HepG2 (cell line): ENCODE results near the gene PRR5L. TPM values are rescaled to one million over a fixed set of nuclear protein-coding genes. Genes with fewer than 3 reads are reported as not detected.

Source experiments
- ATAC-seq: fragments of 200-7000 bp; cut with Tn5 transposase; 3 replicates; pipeline ENCODE4 v1.9.1; 2020; ENCODE audit warnings: mild to moderate bottlenecking, moderate library complexity
- BruUV-seq: library from RNA; stranded (reverse); fragments of 400-500 nt; replicated peaks from 2 replicates; lab custom pipeline; 2021; lab: Mats Ljungman, UMichigan
- CTCF ChIA-PET: fragments of 300-600 bp; formaldehyde crosslinking; extraction: SDS; loops from one replicate; lab custom pipeline; 2021; ENCODE audit warnings: low total read pairs, inconsistent platforms, low intra/inter-chr PET ratio; lab: Yijun Ruan, JAX
- POLR2A ChIA-PET: fragments of 350-600 bp; sonication (Branson Sonifier 250); formaldehyde crosslinking; loops from one replicate; lab custom pipeline; 2020; ENCODE audit warnings: antibody characterized with exemption, inconsistent platforms; lab: Yijun Ruan, JAX
- DNase-seq: peaks from one replicate; pipeline ENCODE4 v3.0.0-alpha.2; 2015; ENCODE audit warnings: low spot score
- FAIRE-seq: peaks from 3 replicates; lab custom pipeline; 2011; peaks lifted over from hg19 to GRCh38; lab: Jason Lieb, UNC
- H2AFZ ChIP-seq: one replicate; pipeline ENCODE4 v1.6.1; 2011; ENCODE audit warnings: low read length, inconsistent platforms
- H3K27ac ChIP-seq: fragments of 300-600 bp; 3 replicates; pipeline ENCODE4 v1.8.0; 2011; ENCODE audit warnings: mixed run types, mild to moderate bottlenecking, mixed read lengths, low read length, inconsistent platforms; ENCODE audit not compliant: insufficient read depth; ENCODE audit errors: extremely low read length
- H3K27me3 ChIP-seq, 2 experiments: fragments of 200-600 bp in 1 of 2; 2 replicates in 1 of 2; 3 replicates in 1 of 2; pipeline versions ENCODE4 v1.6.0 to v1.8.0; 2011; ENCODE audit warnings: low read length in 2 of 2, mild to moderate bottlenecking in 2 of 2, moderate library complexity in 2 of 2, inconsistent platforms in 1 of 2; ENCODE audit not compliant: insufficient read depth in 2 of 2, control insufficient read depth in 1 of 2
- H3K36me3 ChIP-seq, 2 experiments: fragments of 200-600 bp in 1 of 2; replicated peaks in 1 of 2; 2 replicates in 1 of 2; 3 replicates in 1 of 2; pipeline versions ENCODE4 v1.5.1 to v1.8.0; 2011; ENCODE audit warnings: low read length in 2 of 2, inconsistent platforms in 1 of 2; ENCODE audit not compliant: insufficient read depth in 2 of 2, control insufficient read depth in 1 of 2
- H3K4me1 ChIP-seq: 2 replicates; pipeline ENCODE4 v1.5.1; 2012; ENCODE audit warnings: low read length, inconsistent platforms; ENCODE audit not compliant: insufficient read depth
- H3K4me2 ChIP-seq: 2 replicates; pipeline ENCODE4 v1.6.0; 2011; ENCODE audit warnings: low read depth, low read length, inconsistent platforms
- H3K4me3 ChIP-seq, 3 experiments: fragments of 200-600 bp in 1 of 3; sonication (generic), shearing (Covaris generic) in 1 of 3; replicated peaks in 1 of 3; 2 replicates each; pipeline ENCODE4 v1.5.1; 2011 to 2016; ENCODE audit warnings: low read length in 3 of 3, inconsistent platforms in 2 of 3, low read depth in 2 of 3, mild to moderate bottlenecking in 2 of 3, control low read depth in 1 of 3, mixed read lengths in 1 of 3; ENCODE audit not compliant: insufficient read depth in 1 of 3
- H3K79me2 ChIP-seq: one replicate; pipeline ENCODE4 v1.6.1; 2011; ENCODE audit warnings: low read length, inconsistent platforms; ENCODE audit not compliant: insufficient read depth
- H3K9ac ChIP-seq: 2 replicates; pipeline ENCODE4 v1.6.0; 2011; ENCODE audit warnings: mild to moderate bottlenecking, low read depth, low read length, inconsistent platforms; ENCODE audit not compliant: insufficient read depth
- H3K9me3 ChIP-seq: 2 replicates; pipeline ENCODE4 v1.5.1; 2012; ENCODE audit warnings: mild to moderate bottlenecking, low read length
- H4K20me1 ChIP-seq: 2 replicates; pipeline ENCODE4 v1.6.0; 2011; ENCODE audit warnings: inconsistent platforms, mild to moderate bottlenecking, low read length, moderate library complexity; ENCODE audit not compliant: insufficient read depth
- DZIP1 ChIP-seq: sonication (generic); formaldehyde crosslinking; IDR thresholded peaks from 2 replicates; pipeline ENCODE4 v1.5.0; 2020; ENCODE audit warnings: mild to moderate bottlenecking, missing genetic modification reagents
- ELF1 ChIP-seq: sonication (generic); formaldehyde crosslinking; IDR thresholded peaks from 2 replicates; pipeline ENCODE4 v1.4.0; 2020; ENCODE audit warnings: missing genetic modification reagents
- FOSL1 ChIP-seq: sonication (generic); formaldehyde crosslinking; IDR thresholded peaks from 2 replicates; pipeline ENCODE4 v1.9.0; 2021; ENCODE audit warnings: missing genetic modification reagents, borderline replicate concordance
- HOXA7 ChIP-seq: sonication (generic); formaldehyde crosslinking; IDR thresholded peaks from 2 replicates; pipeline ENCODE4 v1.8.1; 2022; ENCODE audit warnings: mild to moderate bottlenecking, missing genetic modification reagents, moderate library complexity
- NAIF1 ChIP-seq: sonication (generic); formaldehyde crosslinking; IDR thresholded peaks from 2 replicates; pipeline ENCODE4 v1.5.0; 2020; ENCODE audit warnings: mild to moderate bottlenecking, missing genetic modification reagents, borderline replicate concordance
- RBAK ChIP-seq: sonication (generic); formaldehyde crosslinking; IDR thresholded peaks from 2 replicates; pipeline ENCODE4 v1.5.1; 2020; ENCODE audit warnings: mild to moderate bottlenecking, missing genetic modification reagents
- ZFY ChIP-seq: sonication (generic); formaldehyde crosslinking; IDR thresholded peaks from 2 replicates; pipeline ENCODE4 v1.4.0; 2020; ENCODE audit warnings: missing genetic modification reagents
- ZNF33A ChIP-seq: sonication (generic); formaldehyde crosslinking; IDR thresholded peaks from 2 replicates; pipeline ENCODE4 v1.5.1; 2020; ENCODE audit warnings: missing genetic modification reagents, mild to moderate bottlenecking, moderate library complexity, borderline replicate concordance
- ZNF383 ChIP-seq: sonication (generic); formaldehyde crosslinking; IDR thresholded peaks from 2 replicates; pipeline ENCODE4 v1.4.0; 2020; ENCODE audit warnings: missing genetic modification reagents, mild to moderate bottlenecking, borderline replicate concordance
- ZNF775 ChIP-seq: sonication (generic); formaldehyde crosslinking; IDR thresholded peaks from 2 replicates; pipeline ENCODE4 v1.4.0; 2020; ENCODE audit warnings: missing genetic modification reagents, mild to moderate bottlenecking, moderate library complexity, borderline replicate concordance
- ZNF878 ChIP-seq: sonication (generic); formaldehyde crosslinking; IDR thresholded peaks from 2 replicates; pipeline ENCODE4 v1.8.1; 2023; ENCODE audit warnings: mild to moderate bottlenecking, missing genetic modification reagents, moderate library complexity
- WGBS: methylation state at CpG from one replicate; pipeline ENCODE4 v1.1.6; 2017; ENCODE audit warnings: low lambda C conversion rate; 5-methylcytosine and 5-hydroxymethylcytosine counted together
- in situ Hi-C: cut with HindIII; loops from 2 replicates; pipeline ENCODE4 v1.10.0; 2017; ENCODE audit warnings: low pct_unique_long_range_greater_than_20kb; ENCODE audit not compliant: extremely low pct_ligation_motif_present
- intact Hi-C: fragments of 100-400 bp; cut with micrococcal nuclease; formaldehyde crosslinking; loops from one replicate; pipeline ENCODE4 v1.10.0; 2022; ENCODE audit not compliant: unreplicated experiment
- polyA plus RNA-seq, 8 experiments: library from polyadenylated mRNA; depleted of rRNA in 3 of 8; stranded (reverse) in 7 of 8; unstranded in 1 of 8; fragments of >200 nt; fragmentation: Illumina TruSeq in 4 of 8; extraction: Trizol in 4 of 8; gene quantifications; 2 replicates each; pipeline versions ENCODE4 v1.2.1 to v1.2.3, GENCODE V29; 2011 to 2016; ENCODE audit warnings: low read depth in 4 of 8, missing spikeins in 1 of 8, mixed read lengths in 1 of 8; ENCODE audit not compliant: insufficient read depth in 1 of 8
- total RNA-seq, 5 experiments: library from RNA; depleted of rRNA; stranded (reverse); fragments of >200 nt; fragmentation: Illumina TruSeq; extraction: Trizol; gene quantifications; 2 replicates each; pipeline ENCODE4 v1.2.3, GENCODE V29; 2016; ENCODE audit warnings: low read depth in 1 of 5
- TF ChIP-seq, protein P1 (sequence below): sonication (generic); formaldehyde crosslinking; IDR thresholded peaks from 2 replicates; pipeline ENCODE4 v1.5.1; 2020; ENCODE audit warnings: mild to moderate bottlenecking, missing genetic modification reagents, moderate library complexity
- TF ChIP-seq, protein P2 (sequence below): sonication (generic); formaldehyde crosslinking; IDR thresholded peaks from 2 replicates; pipeline ENCODE4 v1.5.1; 2020; ENCODE audit warnings: mild to moderate bottlenecking, missing genetic modification reagents

PRR5L gene
- total and polyA plus RNA-seq, 2 of the 13 experiments (the other 11 are each of a cell fraction or from before 2014, with no cell fraction given): 0.16 TPM; not detected in 1

DNA sequence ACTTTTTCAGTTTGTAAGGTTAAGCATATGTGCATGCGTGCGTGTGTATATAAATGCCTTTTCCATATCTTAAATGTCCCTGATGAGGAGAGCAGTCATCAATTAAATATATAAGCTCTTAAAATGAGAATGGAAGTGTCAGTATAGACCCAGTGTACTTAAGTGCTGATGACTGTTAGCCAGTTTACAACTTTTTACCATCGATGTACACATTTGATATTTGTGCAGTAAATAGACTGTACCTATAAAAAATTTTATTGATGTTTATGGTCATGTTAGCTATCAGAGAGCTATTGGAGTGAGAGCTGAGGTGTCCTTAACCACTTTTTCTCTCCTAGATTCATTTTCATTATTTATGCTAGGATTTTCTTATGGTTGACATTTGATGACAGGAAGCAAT lies 168.6 kb downstream of the PRR5L start (continued):
- TF ChIP-seq, protein P1, sequence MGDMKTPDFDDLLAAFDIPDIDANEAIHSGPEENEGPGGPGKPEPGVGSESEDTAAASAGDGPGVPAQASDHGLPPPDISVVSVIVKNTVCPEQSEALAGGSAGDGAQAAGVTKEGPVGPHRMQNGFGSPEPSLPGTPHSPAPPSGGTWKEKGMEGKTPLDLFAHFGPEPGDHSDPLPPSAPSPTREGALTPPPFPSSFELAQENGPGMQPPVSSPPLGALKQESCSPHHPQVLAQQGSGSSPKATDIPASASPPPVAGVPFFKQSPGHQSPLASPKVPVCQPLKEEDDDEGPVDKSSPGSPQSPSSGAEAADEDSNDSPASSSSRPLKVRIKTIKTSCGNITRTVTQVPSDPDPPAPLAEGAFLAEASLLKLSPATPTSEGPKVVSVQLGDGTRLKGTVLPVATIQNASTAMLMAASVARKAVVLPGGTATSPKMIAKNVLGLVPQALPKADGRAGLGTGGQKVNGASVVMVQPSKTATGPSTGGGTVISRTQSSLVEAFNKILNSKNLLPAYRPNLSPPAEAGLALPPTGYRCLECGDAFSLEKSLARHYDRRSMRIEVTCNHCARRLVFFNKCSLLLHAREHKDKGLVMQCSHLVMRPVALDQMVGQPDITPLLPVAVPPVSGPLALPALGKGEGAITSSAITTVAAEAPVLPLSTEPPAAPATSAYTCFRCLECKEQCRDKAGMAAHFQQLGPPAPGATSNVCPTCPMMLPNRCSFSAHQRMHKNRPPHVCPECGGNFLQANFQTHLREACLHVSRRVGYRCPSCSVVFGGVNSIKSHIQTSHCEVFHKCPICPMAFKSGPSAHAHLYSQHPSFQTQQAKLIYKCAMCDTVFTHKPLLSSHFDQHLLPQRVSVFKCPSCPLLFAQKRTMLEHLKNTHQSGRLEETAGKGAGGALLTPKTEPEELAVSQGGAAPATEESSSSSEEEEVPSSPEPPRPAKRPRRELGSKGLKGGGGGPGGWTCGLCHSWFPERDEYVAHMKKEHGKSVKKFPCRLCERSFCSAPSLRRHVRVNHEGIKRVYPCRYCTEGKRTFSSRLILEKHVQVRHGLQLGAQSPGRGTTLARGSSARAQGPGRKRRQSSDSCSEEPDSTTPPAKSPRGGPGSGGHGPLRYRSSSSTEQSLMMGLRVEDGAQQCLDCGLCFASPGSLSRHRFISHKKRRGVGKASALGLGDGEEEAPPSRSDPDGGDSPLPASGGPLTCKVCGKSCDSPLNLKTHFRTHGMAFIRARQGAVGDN (CRISPR knock-in tag): no peak
- no peak for TF ChIP-seq ZNF383 (CRISPR knock-in tag)
- no peak for TF ChIP-seq ZNF33A (CRISPR knock-in tag)
- no peak for TF ChIP-seq ZNF775 (CRISPR knock-in tag)
- TF ChIP-seq NAIF1: no peak

DNA sequence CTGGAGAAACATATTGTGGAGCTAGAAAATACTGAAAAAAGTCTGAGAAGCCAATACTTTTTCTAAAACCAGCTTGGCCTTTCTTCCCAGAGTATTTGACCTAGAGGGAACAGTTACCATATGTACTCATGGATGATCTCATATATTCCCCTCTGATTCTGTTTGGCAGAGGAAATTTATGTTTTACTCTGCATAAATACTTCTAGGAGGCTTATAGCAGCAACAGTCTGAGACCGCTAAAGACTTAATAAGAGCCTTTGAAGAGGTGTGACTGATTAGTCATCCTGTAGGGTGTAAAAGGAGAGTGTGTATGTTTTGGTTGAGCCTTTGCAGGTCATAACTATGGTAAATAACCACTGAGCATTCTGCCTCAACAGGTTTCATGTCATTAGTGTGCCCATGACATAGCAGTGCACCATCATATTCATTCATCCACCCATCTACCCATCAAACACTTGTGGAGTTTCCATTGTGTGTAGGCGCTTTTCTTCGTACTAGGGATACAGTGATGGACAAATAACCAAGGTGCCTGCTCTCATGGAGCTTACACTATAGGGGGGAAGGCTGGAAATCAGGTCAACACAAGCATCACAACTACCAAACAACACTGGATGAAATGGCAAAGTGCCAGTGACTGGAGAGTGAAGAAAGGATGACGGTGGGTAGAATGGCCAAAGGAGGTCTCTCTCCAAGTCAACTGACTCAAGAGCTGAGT lies 169.5 kb downstream of the PRR5L start:
- no TSS peak for BruUV-seq
- ChIA-PET POLR2A (no interaction called here), CTCF (no interaction called here)
- no peaks in the 10 kb centered on the region for H3K4me1 ChIP-seq
- no peaks in the 10 kb centered on the region for H3K9me3 ChIP-seq
- H3K27ac ChIP-seq: no peak overlapping the region
- FAIRE-seq (no peak), ATAC-seq (no peak), DNase-seq (no peak)
- H3K27me3 ChIP-seq: no peaks in the 10 kb centered on the region
- 59% methylated on average over 4 of the region's 4 CpGs for WGBS
- in situ Hi-C loops (no loop called here), intact Hi-C loops (no loop called here)
- H3K4me3 ChIP-seq: no peak overlapping the region
- no peaks in the 10 kb centered on the region for H3K79me2 ChIP-seq
- H2AFZ ChIP-seq: no peak overlapping the region
- no peak overlapping the region for H3K4me2 ChIP-seq
- no peaks in the 10 kb centered on the region for H3K36me3 ChIP-seq
- H4K20me1 ChIP-seq: no peaks in the 10 kb centered on the region
- no peak overlapping the region for H3K9ac ChIP-seq
- TF ChIP-seq ZNF878 (no peak), FOSL1 (CRISPR knock-in tag) (no peak), ELF1 (CRISPR knock-in tag) (no peak), ZFY (CRISPR knock-in tag) (no peak), DZIP1 (no peak), RBAK (CRISPR knock-in tag) (no peak), HOXA7 (no peak)
- TF ChIP-seq, protein P2, sequence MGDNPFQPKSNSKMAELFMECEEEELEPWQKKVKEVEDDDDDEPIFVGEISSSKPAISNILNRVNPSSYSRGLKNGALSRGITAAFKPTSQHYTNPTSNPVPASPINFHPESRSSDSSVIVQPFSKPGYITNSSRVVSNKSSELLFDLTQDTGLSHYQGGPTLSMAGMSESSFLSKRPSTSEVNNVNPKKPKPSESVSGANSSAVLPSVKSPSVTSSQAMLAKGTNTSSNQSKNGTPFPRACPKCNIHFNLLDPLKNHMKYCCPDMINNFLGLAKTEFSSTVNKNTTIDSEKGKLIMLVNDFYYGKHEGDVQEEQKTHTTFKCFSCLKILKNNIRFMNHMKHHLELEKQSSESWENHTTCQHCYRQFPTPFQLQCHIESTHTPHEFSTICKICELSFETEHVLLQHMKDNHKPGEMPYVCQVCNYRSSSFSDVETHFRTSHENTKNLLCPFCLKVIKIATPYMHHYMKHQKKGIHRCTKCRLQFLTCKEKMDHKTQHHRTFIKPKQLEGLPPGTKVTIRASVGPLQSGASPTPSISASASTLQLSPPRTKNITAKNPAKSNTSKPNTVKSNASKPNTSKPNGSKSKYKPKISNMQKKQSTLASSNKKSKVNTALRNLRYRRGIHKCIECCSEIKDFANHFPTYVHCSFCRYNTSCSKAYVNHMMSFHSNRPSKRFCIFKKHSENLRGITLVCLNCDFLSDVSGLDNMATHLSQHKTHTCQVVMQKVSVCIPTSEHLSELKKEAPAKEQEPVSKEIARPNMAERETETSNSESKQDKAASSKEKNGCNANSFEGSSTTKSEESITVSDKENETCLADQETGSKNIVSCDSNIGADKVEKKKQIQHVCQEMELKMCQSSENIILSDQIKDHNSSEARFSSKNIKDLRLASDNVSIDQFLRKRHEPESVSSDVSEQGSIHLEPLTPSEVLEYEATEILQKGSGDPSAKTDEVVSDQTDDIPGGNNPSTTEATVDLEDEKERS (CRISPR knock-in tag): no peak
